ENCODE results near the gene PRDM4. TPM values are rescaled to one million over a fixed set of nuclear protein-coding genes. Genes with fewer than 3 reads are reported as not detected.

PRDM4 gene
- total RNA-seq, 2 experiments from 2014 or later = 19.3 to 21.7 TPM

GRCh38 chr12:107761502-107761904 lies 566 bp upstream of the PRDM4 start:
- ChIA-PET POLR2A (no interaction called here), CTCF (interaction anchor here (1.0 to 1.7 kb wide), 2 partner anchors 123 to 151 kb away, joined by 6 read pairs; no protein-coding TSS in a partner anchor)
- intact Hi-C loops (cut with micrococcal nuclease) = loop anchor here (5.0 kb wide), 1 partner anchor 126 kb away; no protein-coding TSS in a partner anchor
- TF ChIP-seq, protein P1, sequence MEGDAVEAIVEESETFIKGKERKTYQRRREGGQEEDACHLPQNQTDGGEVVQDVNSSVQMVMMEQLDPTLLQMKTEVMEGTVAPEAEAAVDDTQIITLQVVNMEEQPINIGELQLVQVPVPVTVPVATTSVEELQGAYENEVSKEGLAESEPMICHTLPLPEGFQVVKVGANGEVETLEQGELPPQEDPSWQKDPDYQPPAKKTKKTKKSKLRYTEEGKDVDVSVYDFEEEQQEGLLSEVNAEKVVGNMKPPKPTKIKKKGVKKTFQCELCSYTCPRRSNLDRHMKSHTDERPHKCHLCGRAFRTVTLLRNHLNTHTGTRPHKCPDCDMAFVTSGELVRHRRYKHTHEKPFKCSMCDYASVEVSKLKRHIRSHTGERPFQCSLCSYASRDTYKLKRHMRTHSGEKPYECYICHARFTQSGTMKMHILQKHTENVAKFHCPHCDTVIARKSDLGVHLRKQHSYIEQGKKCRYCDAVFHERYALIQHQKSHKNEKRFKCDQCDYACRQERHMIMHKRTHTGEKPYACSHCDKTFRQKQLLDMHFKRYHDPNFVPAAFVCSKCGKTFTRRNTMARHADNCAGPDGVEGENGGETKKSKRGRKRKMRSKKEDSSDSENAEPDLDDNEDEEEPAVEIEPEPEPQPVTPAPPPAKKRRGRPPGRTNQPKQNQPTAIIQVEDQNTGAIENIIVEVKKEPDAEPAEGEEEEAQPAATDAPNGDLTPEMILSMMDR (IDR thresholded peaks at IDR 0.05) = no peak
- Mint-ChIP-seq H3K27ac (peak overlapping the region; percentile 81), H3K27me3 (no peaks in the 10 kb centered on the region), H3K4me1 (ENCODE audit: low read depth) (peaks cover 25% of the 10 kb centered on the region), H3K4me3 (peak overlapping the region; percentile 92), H3K36me3 (ENCODE audit: low read depth) (peaks cover 14% of the 10 kb centered on the region), H3K9me3 (no peaks in the 10 kb centered on the region)
- DNase-seq = peak; percentile 6
- ATAC-seq = no peak

GRCh38 chr12:107760207-107760808 lies 629 bp downstream of the PRDM4 start:
- ATAC-seq (no peak), DNase-seq (peak; percentile 55)
- Mint-ChIP-seq H3K9me3 (no peaks in the 10 kb centered on the region), H3K4me1 (ENCODE audit: low read depth) (peaks cover 25% of the 10 kb centered on the region), H3K27ac (peak overlapping the region; percentile 89), H3K27me3 (no peaks in the 10 kb centered on the region), H3K36me3 (ENCODE audit: low read depth) (peaks cover 17% of the 10 kb centered on the region), H3K4me3 (peak overlapping the region; percentile 92)
- TF ChIP-seq, protein P1 (IDR thresholded peaks at IDR 0.05) = no peak
- intact Hi-C loops (cut with micrococcal nuclease) = loop anchor here (5.0 kb wide), 1 partner anchor 127 kb away; no protein-coding TSS in a partner anchor
- ChIA-PET POLR2A (interaction anchor here (0.6 to 3.8 kb wide), 3 partner anchors 12 to 76 kb away, joined by 3 to 13 read pairs (median 3); partner anchors contain the start of gene PWP1), CTCF (interaction anchor here (1.0 kb wide), 1 partner anchor 752 kb away, joined by 3 read pairs; no protein-coding TSS in a partner anchor)

GRCh38 chr12:107759410-107759809 lies 1.5 kb downstream of the PRDM4 start:
- intact Hi-C loops (cut with micrococcal nuclease) = no loop called here
- Mint-ChIP-seq H3K9me3 (no peaks in the 10 kb centered on the region), H3K27ac (peak overlapping the region; percentile 89), H3K27me3 (no peaks in the 10 kb centered on the region), H3K4me1 (ENCODE audit: low read depth) (peaks cover 25% of the 10 kb centered on the region), H3K36me3 (ENCODE audit: low read depth) (peaks cover 17% of the 10 kb centered on the region), H3K4me3 (peak overlapping the region; percentile 92)
- DNase-seq = peak; percentile 55
- CTCF ChIA-PET = interaction anchor here (0.9 to 2.0 kb wide), 4 partner anchors 12 to 153 kb away, joined by 3 to 4 read pairs (median 4); no protein-coding TSS in a partner anchor
- POLR2A ChIA-PET = interaction anchor here (3.8 kb wide), 1 partner anchor 74 kb away, joined by 13 read pairs; the partner anchor contains the start of gene PWP1
- ATAC-seq = peak; percentile 37
- TF ChIP-seq, protein P1 (IDR thresholded peaks at IDR 0.05) = no peak

- POLR2A ChIA-PET = interaction anchor here (0.6 to 1.2 kb wide), 2 partner anchors 11 to 31 kb away, joined by 3 read pairs; no protein-coding TSS in a partner anchor
Measured at GRCh38 chr12:107749083-107749482, 11.9 kb downstream of the PRDM4 start.

More at GRCh38 chr12:107749083-107749482, 11.9 kb downstream of the PRDM4 start:
- TF ChIP-seq, protein P1 (IDR thresholded peaks at IDR 0.05) = no peak
- Mint-ChIP-seq H3K4me3 (no peak overlapping the region), H3K27me3 (no peaks in the 10 kb centered on the region), H3K27ac (no peak overlapping the region), H3K9me3 (no peaks in the 10 kb centered on the region), H3K36me3 (ENCODE audit: low read depth) (peaks cover 38% of the 10 kb centered on the region), H3K4me1 (ENCODE audit: low read depth) (peaks cover 4% of the 10 kb centered on the region)
- peak; percentile 17 for ATAC-seq
- intact Hi-C loops (cut with micrococcal nuclease) = no loop called here
- DNase-seq = no peak
- CTCF ChIA-PET = no interaction called here

Measured in activated CD8-positive, alpha-beta T cell treated with anti-CD3 and anti-CD28 coated beads for 36 hours (primary cell).